CD14-positive monocyte (primary cell): Measurements from ENCODE around the gene DHRS3. TPM values are rescaled to one million over a fixed set of nuclear protein-coding genes. Genes with fewer than 3 reads are reported as not detected.
A peak's percentile ranks its signal among the peaks of the same experiment; 100 is the strongest.

Experiments
- DNase-seq, 3 donors: peaks; one replicate each; pipeline ENCODE4 v3.0.0-alpha.2; 2011 to 2022
- H2AFZ ChIP-seq: 2 replicates; pipeline ENCODE4 v1.6.0; 2012; ENCODE audit warnings: mild to moderate bottlenecking, low read depth, low read length, inconsistent platforms; ENCODE audit not compliant: insufficient read depth, poor library complexity, severe bottlenecking
- H3K27ac ChIP-seq, 2 donors: 1 replicate in 1 of 2; 2 replicates in 1 of 2; pipeline ENCODE4 v1.5.1; 2012 to 2013; ENCODE audit warnings: low read length in 2 of 2, control low read depth in 1 of 2, inconsistent platforms in 1 of 2, low read depth in 1 of 2, mild to moderate bottlenecking in 1 of 2
- H3K27me3 ChIP-seq, 2 donors: one replicate each; pipeline versions ENCODE4 v1.6.0 to v1.6.1; 2011 to 2013; ENCODE audit warnings: low read length in 2 of 2; ENCODE audit not compliant: control insufficient read depth in 2 of 2, insufficient read depth in 2 of 2
- H3K36me3 ChIP-seq, 2 donors: replicated peaks in 1 of 2; 1 replicate in 1 of 2; 2 replicates in 1 of 2; pipeline versions ENCODE4 v1.5.1 to v1.6.1; 2012 to 2013; ENCODE audit warnings: low read length in 2 of 2, control low read depth in 1 of 2, inconsistent platforms in 1 of 2, mild to moderate bottlenecking in 1 of 2; ENCODE audit not compliant: insufficient read depth in 2 of 2, control insufficient read depth in 1 of 2
- H3K4me1 ChIP-seq, 2 donors: 1 replicate in 1 of 2; 2 replicates in 1 of 2; pipeline versions ENCODE4 v1.5.1 to v1.6.1; 2012 to 2013; ENCODE audit warnings: low read length in 2 of 2, control low read depth in 1 of 2, inconsistent platforms in 1 of 2, mild to moderate bottlenecking in 1 of 2, moderate library complexity in 1 of 2; ENCODE audit not compliant: insufficient read depth in 2 of 2, control insufficient read depth in 1 of 2
- H3K4me2 ChIP-seq: replicated peaks from 2 replicates; pipeline ENCODE3; 2012; ENCODE audit warnings: low read length, moderate library complexity, mild to moderate bottlenecking; ENCODE audit not compliant: poor library complexity, severe bottlenecking; ENCODE audit errors: extremely low read depth
- H3K4me3 ChIP-seq, 3 experiments: fragments of 200-600 bp in 1 of 3; sonication (generic) in 1 of 3; replicated peaks in 1 of 3; 1 replicate in 2 of 3; 2 replicates in 1 of 3; pipeline ENCODE4 v1.5.1; 2011 to 2013; ENCODE audit warnings: low read length in 3 of 3, mild to moderate bottlenecking in 3 of 3, control low read depth in 2 of 3, low read depth in 2 of 3, inconsistent platforms in 1 of 3, moderate library complexity in 1 of 3
- H3K79me2 ChIP-seq: 2 replicates; pipeline ENCODE4 v1.6.0; 2012; ENCODE audit warnings: mild to moderate bottlenecking, control low read depth, inconsistent platforms, low read length, moderate library complexity; ENCODE audit not compliant: insufficient read depth
- H3K9ac ChIP-seq: 2 replicates; pipeline ENCODE4 v1.6.0; 2017; ENCODE audit warnings: low read length, mild to moderate bottlenecking; ENCODE audit not compliant: insufficient read depth, poor library complexity, severe bottlenecking
- H3K9me3 ChIP-seq, 2 donors: replicated peaks in 1 of 2; 1 replicate in 1 of 2; 2 replicates in 1 of 2; pipeline versions ENCODE4 v1.5.1 to v1.6.1; 2012 to 2013; ENCODE audit warnings: low read length in 2 of 2, control low read depth in 1 of 2; ENCODE audit not compliant: control insufficient read depth in 1 of 2, insufficient read depth in 1 of 2
- H4K20me1 ChIP-seq: 2 replicates; pipeline ENCODE4 v1.6.0; 2012; ENCODE audit warnings: mild to moderate bottlenecking, low read length, control low read depth, moderate library complexity; ENCODE audit not compliant: insufficient read depth
- H3K27ac Mint-ChIP-seq, 7 donors: one replicate each; pipeline ENCODE4 v1.8.0; 2020; ENCODE audit warnings: mild to moderate bottlenecking in 7 of 7, mixed read lengths in 7 of 7, moderate library complexity in 6 of 7, inconsistent platforms in 2 of 7
- H3K27me3 Mint-ChIP-seq, 3 donors: one replicate each; pipeline ENCODE4 v1.8.0; 2021 to 2022; ENCODE audit warnings: low read depth in 3 of 3, mild to moderate bottlenecking in 3 of 3, mixed read lengths in 3 of 3, moderate library complexity in 3 of 3, inconsistent platforms in 1 of 3
- H3K36me3 Mint-ChIP-seq, 2 donors: one replicate each; pipeline ENCODE4 v1.8.0; 2020; ENCODE audit warnings: mixed read lengths in 2 of 2, inconsistent platforms in 1 of 2, mild to moderate bottlenecking in 1 of 2
- H3K4me1 Mint-ChIP-seq: one replicate; pipeline ENCODE4 v1.8.0; 2020; ENCODE audit warnings: mild to moderate bottlenecking, mixed read lengths
- H3K4me3 Mint-ChIP-seq, 2 donors: one replicate each; pipeline ENCODE4 v1.8.0; 2020; ENCODE audit warnings: mild to moderate bottlenecking in 2 of 2, mixed read lengths in 2 of 2, moderate library complexity in 1 of 2
- H3K9me3 Mint-ChIP-seq, 7 donors: one replicate each; pipeline ENCODE4 v1.8.0; 2020 to 2022; ENCODE audit warnings: mixed read lengths in 7 of 7, mild to moderate bottlenecking in 6 of 7, moderate library complexity in 6 of 7, inconsistent platforms in 2 of 7
- CTCF ChIP-seq: fragments of 200-600 bp; IDR thresholded peaks from one replicate; pipeline ENCODE4 v1.8.0; 2022; ENCODE audit warnings: antibody characterized with exemption, mild to moderate bottlenecking
- WGBS: methylation state at CpG from one replicate; pipeline ENCODE4 v1.1.5; 2013; ENCODE audit warnings: missing lambda C conversion rate; ENCODE audit not compliant: insufficient coverage; 5-methylcytosine and 5-hydroxymethylcytosine counted together
- intact Hi-C, 2 donors: fragments of 100-400 bp; cut with micrococcal nuclease; formaldehyde crosslinking; loops; one replicate each; pipeline versions ENCODE4 v1.15.0 to v1.15.1; 2023
- polyA plus RNA-seq, 3 donors: library from polyadenylated mRNA; depleted of rRNA in 1 of 3; unstranded in 2 of 3; stranded (reverse) in 1 of 3; fragments of 300-500 nt in 2 of 3; fragments of >200 nt in 1 of 3; fragmentation: Illumina TruSeq in 2 of 3; gene quantifications; 1 replicate in 2 of 3; 2 replicates in 1 of 3; pipeline ENCODE4 v1.2.3, GENCODE V29; 2012 to 2021

Gene DHRS3
- polyA plus RNA-seq, 3 donors: 0.23 to 0.59 (median 0.29) TPM

- DNase-seq: no peak
- Mint-ChIP-seq H3K36me3 (peaks cover 0 to 15% of the 10 kb centered on the region in 2 donors), H3K9me3 (peaks cover 7 to 19% (median 10%) of the 10 kb centered on the region in 7 donors), H3K27me3 (peaks cover 18 to 30% (median 26%) of the 10 kb centered on the region in 3 donors), H3K4me3 (peak overlapping the region; percentile 31 to 76), H3K27ac (peak overlapping the region; percentile 86 to 93 (median 87)), H3K4me1 (peaks cover 56% of the 10 kb centered on the region)
- no peak overlapping the region for H3K4me2 ChIP-seq
- H3K9ac ChIP-seq: no peak overlapping the region
- H4K20me1 ChIP-seq: no peaks in the 10 kb centered on the region
- 100% methylated on average over 2 of the region's 9 CpGs for WGBS
- H3K79me2 ChIP-seq: no peaks in the 10 kb centered on the region
- H3K4me1 ChIP-seq: peaks cover 40 to 44% of the 10 kb centered on the region in 2 donors
- peaks cover 0 to 9% of the 10 kb centered on the region in 2 donors for H3K9me3 ChIP-seq
- TF ChIP-seq CTCF: no peak
- no peak overlapping the region for H3K27ac ChIP-seq
- no peaks in the 10 kb centered on the region for H3K27me3 ChIP-seq
- no peaks in the 10 kb centered on the region for H3K36me3 ChIP-seq
- intact Hi-C loops: loop anchor here (1.0 to 2.0 kb wide), 3 partner anchors 9 to 14 kb away; partner anchors contain the start of gene DHRS3 (in 1 of the 2)
- no peak overlapping the region for H3K4me3 ChIP-seq
- no peak overlapping the region for H2AFZ ChIP-seq
These were observed 13.0 kb downstream of the DHRS3 start for GRCh38 chr1:12604986-12605385.

GRCh38 chr1:12604114-12604874, 13.7 kb downstream of the DHRS3 start:
- Mint-ChIP-seq H3K4me1 (peaks cover 55% of the 10 kb centered on the region), H3K27ac (peak overlapping the region; percentile 86 to 95 (median 88)), H3K36me3 (peaks cover 0 to 15% of the 10 kb centered on the region in 2 donors), H3K4me3 (peak overlapping the region; percentile 52 to 76), H3K27me3 (peaks cover 18 to 33% (median 30%) of the 10 kb centered on the region in 3 donors), H3K9me3 (peaks cover 7 to 19% (median 10%) of the 10 kb centered on the region in 7 donors)
- Histone ChIP-seq H3K27me3 (peaks cover 0 to 2% of the 10 kb centered on the region in 2 donors), H3K4me1 (peaks cover 40 to 44% of the 10 kb centered on the region in 2 donors), H3K27ac (peak overlapping the region in 1 of 2 donors; percentile 68), H3K36me3 (no peaks in the 10 kb centered on the region), H3K4me2 (peak overlapping the region; percentile 57), H3K9me3 (peaks cover 0 to 9% of the 10 kb centered on the region in 2 donors), H3K9ac (no peak overlapping the region), H3K79me2 (no peaks in the 10 kb centered on the region), H2AFZ (no peak overlapping the region), H3K4me3 (peak overlapping the region in 1 of 3 experiments; percentile 40), H4K20me1 (no peaks in the 10 kb centered on the region)
- 69% methylated on average over 11 of the region's 16 CpGs for WGBS
- peak; percentile 92 to 98 (median 97) for DNase-seq
- no peak for TF ChIP-seq CTCF
- intact Hi-C loops: loop anchor here (1.0 to 2.0 kb wide), 2 partner anchors 8 to 15 kb away; partner anchors contain the start of gene DHRS3 (in 1 of the 2)
